Suprapubic skin (tissue), 4 donors: ENCODE measurements around the gene ADCYAP1R1. TPM values are rescaled to one million over a fixed set of nuclear protein-coding genes. Genes with fewer than 3 reads are reported as not detected.
A peak's percentile ranks its signal among the peaks of the same experiment; 100 is the strongest.

Source experiments
- DNase-seq, 2 donors: peaks; one replicate each; pipeline ENCODE4 v3.0.0-alpha.2; 2019; ENCODE audit warnings: low spot score in 2 of 2
- H3K27ac ChIP-seq: fragments of 200-600 bp; sonication (generic); one replicate; pipeline ENCODE4 v1.5.1; 2019
- H3K27me3 ChIP-seq: fragments of 200-600 bp; sonication (generic); one replicate; pipeline ENCODE4 v1.5.1; 2019
- H3K36me3 ChIP-seq: fragments of 200-600 bp; sonication (generic); one replicate; pipeline ENCODE4 v1.5.1; 2019
- H3K4me1 ChIP-seq: fragments of 200-600 bp; sonication (generic); one replicate; pipeline ENCODE4 v1.5.1; 2019
- H3K4me3 ChIP-seq: fragments of 200-600 bp; sonication (generic); one replicate; pipeline ENCODE4 v1.5.1; 2019; ENCODE audit warnings: mild to moderate bottlenecking
- H3K9me3 ChIP-seq: fragments of 200-600 bp; sonication (generic); one replicate; pipeline ENCODE4 v1.5.1; 2019
- EP300 ChIP-seq: sonication (generic); formaldehyde crosslinking; IDR thresholded peaks from one replicate; pipeline ENCODE4 v1.6.1; 2017; ENCODE audit warnings: antibody characterized with exemption
- POLR2A ChIP-seq, 2 donors: fragments of 450-650 bp; IDR thresholded peaks; one replicate each; pipeline ENCODE4 v1.6.1; 2017; ENCODE audit warnings: antibody characterized with exemption in 2 of 2, mild to moderate bottlenecking in 2 of 2, moderate library complexity in 2 of 2
- POLR2AphosphoS5 ChIP-seq, 3 donors: sonication (generic); formaldehyde crosslinking; IDR thresholded peaks; one replicate each; pipeline ENCODE4 v1.6.1; 2017; ENCODE audit warnings: antibody characterized with exemption in 3 of 3
- WGBS: methylation state at CpG from one replicate; pipeline ENCODE4 v1.1.5; 2018; 5-methylcytosine and 5-hydroxymethylcytosine counted together
- total RNA-seq, 4 donors: library from RNA; depleted of rRNA; stranded (reverse); fragments of >200 nt; gene quantifications; one replicate each; pipeline ENCODE4 v1.1.0, GENCODE V29; 2016
- TF ChIP-seq, protein P1 (sequence below), 2 donors: fragments of 200-600 bp in 1 of 2; fragments of 450-650 bp in 1 of 2; sonication (generic) in 1 of 2; IDR thresholded peaks; one replicate each; pipeline ENCODE4 v1.5.1; 2016 to 2019; ENCODE audit warnings: antibody characterized with exemption in 2 of 2, mild to moderate bottlenecking in 1 of 2, moderate library complexity in 1 of 2

ADCYAP1R1 gene
- 1 to 10 TPM in 2 of 4 donors, under 1 TPM in 2; 0.64 to 6.7 (median 1.1) TPM for total RNA-seq

DNA sequence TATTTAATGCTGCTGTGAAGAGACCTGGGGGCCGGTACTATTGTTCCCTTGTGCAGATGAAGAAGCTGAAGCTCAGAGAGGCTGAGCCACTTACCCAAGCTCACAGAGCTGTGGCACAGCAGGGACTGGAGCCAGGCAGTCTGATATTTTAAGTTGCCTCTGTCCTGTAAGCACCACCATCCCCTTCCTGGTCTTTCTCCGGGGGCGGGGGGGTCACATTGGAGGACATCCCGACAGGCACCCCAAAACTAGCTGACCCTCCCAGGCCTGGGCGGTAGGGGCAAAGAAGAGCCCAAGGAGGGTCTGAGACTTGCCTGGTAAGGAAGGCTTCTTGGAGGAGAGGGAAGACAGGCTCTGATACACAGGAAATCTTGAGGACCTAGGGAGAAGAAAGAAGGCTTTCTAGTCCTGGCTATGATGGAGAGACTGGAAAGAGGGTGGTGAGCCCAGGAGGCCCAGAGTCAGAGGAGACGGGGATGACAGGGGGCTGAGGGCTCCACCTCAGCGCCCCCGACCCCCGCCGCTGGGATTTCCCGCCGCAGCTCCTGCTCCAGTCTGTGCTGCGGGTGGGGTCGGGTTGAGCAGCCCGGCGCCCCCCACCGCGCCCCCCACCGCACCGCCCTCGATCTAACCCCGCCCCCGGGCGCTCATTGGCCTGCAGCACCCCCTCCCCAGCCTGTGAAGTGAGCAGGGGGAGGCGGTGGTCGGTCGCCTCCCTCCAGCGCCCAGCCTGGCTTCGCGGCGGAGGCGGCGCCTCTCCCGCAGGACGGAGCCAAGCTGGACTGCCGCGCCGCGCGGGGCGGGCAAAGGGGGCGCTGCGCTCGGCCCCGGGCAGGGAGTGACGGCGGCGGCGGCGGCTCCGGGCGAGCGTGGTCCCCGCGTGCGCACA is at the start of gene ADCYAP1R1:
Gene ADCYAP1R1, plus strand, starts transcription at position 711 of the 889 bp plus-strand sequence. CDS start 10,957 bp downstream, outside the sequence.
- TF ChIP-seq POLR2A (IDR thresholded peaks at IDR 0.05) (no peak), EP300 (no peak)
- TF ChIP-seq, protein P1, sequence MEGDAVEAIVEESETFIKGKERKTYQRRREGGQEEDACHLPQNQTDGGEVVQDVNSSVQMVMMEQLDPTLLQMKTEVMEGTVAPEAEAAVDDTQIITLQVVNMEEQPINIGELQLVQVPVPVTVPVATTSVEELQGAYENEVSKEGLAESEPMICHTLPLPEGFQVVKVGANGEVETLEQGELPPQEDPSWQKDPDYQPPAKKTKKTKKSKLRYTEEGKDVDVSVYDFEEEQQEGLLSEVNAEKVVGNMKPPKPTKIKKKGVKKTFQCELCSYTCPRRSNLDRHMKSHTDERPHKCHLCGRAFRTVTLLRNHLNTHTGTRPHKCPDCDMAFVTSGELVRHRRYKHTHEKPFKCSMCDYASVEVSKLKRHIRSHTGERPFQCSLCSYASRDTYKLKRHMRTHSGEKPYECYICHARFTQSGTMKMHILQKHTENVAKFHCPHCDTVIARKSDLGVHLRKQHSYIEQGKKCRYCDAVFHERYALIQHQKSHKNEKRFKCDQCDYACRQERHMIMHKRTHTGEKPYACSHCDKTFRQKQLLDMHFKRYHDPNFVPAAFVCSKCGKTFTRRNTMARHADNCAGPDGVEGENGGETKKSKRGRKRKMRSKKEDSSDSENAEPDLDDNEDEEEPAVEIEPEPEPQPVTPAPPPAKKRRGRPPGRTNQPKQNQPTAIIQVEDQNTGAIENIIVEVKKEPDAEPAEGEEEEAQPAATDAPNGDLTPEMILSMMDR (IDR thresholded peaks at IDR 0.05): peak in 1 of 2 donors; percentile 6
- WGBS: 45% methylated on average over 5 of the region's 56 CpGs
- Histone ChIP-seq H3K4me1 (peaks cover 17% of the 10 kb centered on the region), H3K27me3 (peaks cover 56% of the 10 kb centered on the region), H3K36me3 (no peaks in the 10 kb centered on the region), H3K27ac (no peak within 1 kb of the TSS), H3K4me3 (peak within 1 kb of the TSS; percentile 53), H3K9me3 (no peaks in the 10 kb centered on the region)
- DNase-seq: no peak

- Histone ChIP-seq H3K36me3 (no peaks in the 10 kb centered on the region), H3K27me3 (peaks cover under 1% of the 10 kb centered on the region), H3K4me3 (no peak overlapping the region), H3K27ac (no peak overlapping the region), H3K9me3 (no peaks in the 10 kb centered on the region), H3K4me1 (no peaks in the 10 kb centered on the region)
- TF ChIP-seq POLR2A (IDR thresholded peaks at IDR 0.05): no peak
- TF ChIP-seq, protein P1 (IDR thresholded peaks at IDR 0.05): no peak
- no peak for TF ChIP-seq POLR2AphosphoS5 (IDR thresholded peaks at IDR 0.05)
- TF ChIP-seq EP300: no peak
- WGBS: 96% methylated on average over 2 of the region's 2 CpGs
- no peak for DNase-seq
These were observed 49.0 kb upstream of the ADCYAP1R1 start for GRCh38 chr7:31003097-31003496.

GRCh38 chr7:31003721-31004120 is 48.4 kb upstream of the ADCYAP1R1 start:
- Histone ChIP-seq H3K9me3 (no peaks in the 10 kb centered on the region), H3K4me1 (no peaks in the 10 kb centered on the region), H3K27ac (no peak overlapping the region), H3K4me3 (no peak overlapping the region), H3K27me3 (peaks cover 5% of the 10 kb centered on the region), H3K36me3 (no peaks in the 10 kb centered on the region)
- DNase-seq: no peak
- 97% methylated on average over 6 of the region's 6 CpGs for WGBS
- TF ChIP-seq POLR2A (IDR thresholded peaks at IDR 0.05): no peak
- TF ChIP-seq, protein P1 (IDR thresholded peaks at IDR 0.05): no peak
- TF ChIP-seq POLR2AphosphoS5 (IDR thresholded peaks at IDR 0.05): no peak
- TF ChIP-seq EP300: no peak

DNA sequence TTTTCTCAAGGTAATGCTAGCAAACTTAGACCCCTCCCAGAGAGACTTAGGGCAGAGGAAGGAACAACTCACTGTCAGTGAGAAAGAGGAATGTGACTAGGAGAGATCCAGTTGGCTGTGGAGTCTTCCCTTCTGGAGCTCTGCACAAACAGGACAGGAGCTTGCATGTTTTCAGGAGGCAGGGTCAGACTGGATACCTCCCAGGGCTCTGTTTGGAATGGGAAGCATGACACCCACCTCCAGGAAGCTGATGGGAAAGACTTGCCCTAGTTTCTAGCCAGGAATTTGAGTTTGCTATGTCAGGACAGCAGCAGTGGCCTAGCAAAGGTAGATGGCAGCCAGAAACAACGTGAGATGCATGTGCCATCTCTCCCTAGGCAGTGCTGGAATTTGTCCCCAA is 47.7 kb upstream of the ADCYAP1R1 start:
- TF ChIP-seq EP300 (no peak), POLR2AphosphoS5 (IDR thresholded peaks at IDR 0.05) (no peak), POLR2A (IDR thresholded peaks at IDR 0.05) (no peak)
- TF ChIP-seq, protein P1 (IDR thresholded peaks at IDR 0.05): no peak
- Histone ChIP-seq H3K36me3 (no peaks in the 10 kb centered on the region), H3K27me3 (peaks cover 5% of the 10 kb centered on the region), H3K27ac (no peak overlapping the region), H3K4me3 (no peak overlapping the region), H3K4me1 (no peaks in the 10 kb centered on the region), H3K9me3 (no peaks in the 10 kb centered on the region)
- WGBS: 38% methylated on average over 1 of the region's 1 CpG
- DNase-seq: no peak

DNA sequence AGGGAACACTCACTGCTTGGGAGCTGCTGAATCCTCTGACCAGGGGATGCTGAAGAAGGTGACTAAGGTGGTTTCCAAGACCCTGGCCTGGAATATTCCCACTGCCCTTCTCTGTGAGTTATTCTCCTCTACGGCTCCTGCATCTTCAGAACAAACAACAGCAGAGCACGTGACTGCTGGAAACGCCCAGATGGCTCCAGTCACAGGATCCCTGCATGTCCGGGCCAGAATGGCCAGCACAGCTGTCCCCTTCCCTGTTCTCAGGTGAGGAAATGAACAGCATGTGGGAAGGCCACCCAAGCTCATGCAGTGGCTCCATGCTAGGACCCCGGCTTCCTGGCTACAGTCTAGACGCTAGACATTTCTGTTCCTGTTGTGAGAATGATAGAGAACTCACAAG is 45.3 kb upstream of the ADCYAP1R1 start:
- Histone ChIP-seq H3K36me3 (no peaks in the 10 kb centered on the region), H3K27me3 (peaks cover 5% of the 10 kb centered on the region), H3K27ac (no peak overlapping the region), H3K4me1 (no peaks in the 10 kb centered on the region), H3K9me3 (no peaks in the 10 kb centered on the region), H3K4me3 (no peak overlapping the region)
- WGBS: 79% methylated on average over 6 of the region's 6 CpGs
- DNase-seq: no peak
- TF ChIP-seq POLR2A (IDR thresholded peaks at IDR 0.05): no peak
- TF ChIP-seq, protein P1 (IDR thresholded peaks at IDR 0.05): no peak
- TF ChIP-seq EP300: no peak
- no peak for TF ChIP-seq POLR2AphosphoS5 (IDR thresholded peaks at IDR 0.05)
